K562 (cell line): ENCODE results near the gene AAMP. TPM values are rescaled to one million over a fixed set of nuclear protein-coding genes. Genes with fewer than 3 reads are reported as not detected.

Experiments
- FOXA3 ChIP-seq, 2 experiments: fragments of 450-650 bp in 1 of 2; sonication (generic) in 1 of 2; formaldehyde crosslinking; IDR thresholded peaks in 1 of 2; conservative IDR thresholded peaks in 1 of 2; 2 replicates each; pipeline versions ENCODE4 v1.4.0 to v1.8.0; 2020 to 2022; ENCODE audit warnings: mild to moderate bottlenecking in 2 of 2, missing genetic modification reagents in 1 of 2
- JUN ChIP-seq, 2 experiments: sonication (generic) in 1 of 2; formaldehyde crosslinking in 1 of 2; IDR thresholded peaks; 2 replicates each; pipeline versions ENCODE4 v1.6.1 to v1.8.0; 2012 to 2022; ENCODE audit warnings: borderline replicate concordance in 2 of 2, mild to moderate bottlenecking in 2 of 2, improper control_type of control experiment in 1 of 2, low read depth in 1 of 2, low read length in 1 of 2, missing genetic modification reagents in 1 of 2
- KAT8 ChIP-seq: fragments of 450-650 bp; IDR thresholded peaks from 2 replicates; pipeline ENCODE4 v1.6.1; 2016; ENCODE audit warnings: low read depth, mild to moderate bottlenecking
- LARP7 ChIP-seq: fragments of 450-650 bp; IDR thresholded peaks from 2 replicates; pipeline ENCODE4 v1.6.1; 2016
- PHF21A ChIP-seq: fragments of 450-650 bp; IDR thresholded peaks from 2 replicates; pipeline ENCODE4 v1.6.1; 2017; ENCODE audit warnings: low read depth, borderline replicate concordance
- RBM14 ChIP-seq: fragments of 200-400 bp; formaldehyde crosslinking; IDR thresholded peaks from 2 replicates; pipeline ENCODE4 v1.6.1; 2018; ENCODE audit warnings: low read depth, mild to moderate bottlenecking, low read length, moderate library complexity, borderline replicate concordance; ENCODE audit not compliant: insufficient read depth
- SMAD1 ChIP-seq: fragments of 150-350 bp; IDR thresholded peaks from 2 replicates; pipeline ENCODE4 v1.6.1; 2014; ENCODE audit warnings: low read length, low read depth; ENCODE audit not compliant: partially characterized antibody
- ZFX ChIP-seq: sonication (generic); formaldehyde crosslinking; IDR thresholded peaks from 2 replicates; pipeline ENCODE4 v1.8.0; 2022; ENCODE audit warnings: mild to moderate bottlenecking, missing genetic modification reagents, moderate library complexity
- ZNF133 ChIP-seq: fragments of 250-450 bp; sonication (Bioruptor Pico); IDR thresholded peaks from 2 replicates; pipeline ENCODE4 v1.4.0; 2020; ENCODE audit warnings: mild to moderate bottlenecking
- ZNF140 ChIP-seq: fragments of 250-450 bp; sonication (Bioruptor Pico); IDR thresholded peaks from 2 replicates; pipeline ENCODE4 v1.8.0; 2021; ENCODE audit warnings: moderate library complexity, mild to moderate bottlenecking, inconsistent platforms
- ZNF311 ChIP-seq: fragments of 250-450 bp; sonication (Bioruptor Pico); IDR thresholded peaks from 2 replicates; pipeline ENCODE4 v1.4.0; 2020; ENCODE audit warnings: mild to moderate bottlenecking, moderate library complexity
- ZNF316 ChIP-seq: fragments of 450-650 bp; IDR thresholded peaks from 2 replicates; pipeline ENCODE4 v1.6.1; 2016
- ZNF384 ChIP-seq: IDR thresholded peaks from 2 replicates; pipeline ENCODE4 v1.6.1; 2012; ENCODE audit warnings: low read depth, low read length, improper control_type of control experiment
- polyA plus RNA-seq, 8 experiments: library from polyadenylated mRNA; depleted of rRNA in 4 of 8; stranded (reverse) in 5 of 8; unstranded in 3 of 8; fragments of >200 nt; fragmentation: Nextera tagmentation in 2 of 8; fragmentation: Illumina TruSeq in 1 of 8; extraction: Ambion mirVana in 2 of 8; extraction: Trizol in 1 of 8; gene quantifications; 2 replicates each; pipeline versions ENCODE4 v1.2.1 to v1.2.3, GENCODE V29; 2011 to 2014; ENCODE audit warnings: inconsistent platforms in 1 of 8, missing spikeins in 1 of 8
- total RNA-seq, 7 experiments: library from RNA; depleted of rRNA in 6 of 7; stranded (reverse); fragments of >200 nt in 6 of 7; fragmentation: Illumina TruSeq in 2 of 7; extraction: Trizol in 2 of 7; gene quantifications; 2 replicates each; pipeline versions ENCODE4 v1.2.1 to v1.2.3, GENCODE V29; 2011 to 2021; ENCODE audit warnings: low replicate concordance in 1 of 7
- TF ChIP-seq, protein P1 (sequence below), 2 experiments: IDR thresholded peaks; 2 replicates each; pipeline ENCODE4 v1.6.1; 2012; ENCODE audit warnings: improper control_type of control experiment in 2 of 2, low read depth in 2 of 2, low read length in 2 of 2, borderline replicate concordance in 1 of 2
- TF ChIP-seq, protein P2 (sequence below): IDR thresholded peaks from 3 replicates; pipeline ENCODE4 v1.6.1; 2011; ENCODE audit warnings: borderline replicate concordance, mild to moderate bottlenecking; ENCODE audit not compliant: insufficient read length, insufficient read depth
- TF ChIP-seq, protein P3 (sequence below): sonication (generic); formaldehyde crosslinking; IDR thresholded peaks from 2 replicates; pipeline ENCODE4 v1.8.1; 2023; ENCODE audit warnings: mild to moderate bottlenecking, missing genetic modification reagents

The AAMP gene
- total and polyA plus RNA-seq, 9 of the 15 experiments (the other 6 are each of a cell fraction or from before 2014, with no cell fraction given) = 5.7 to 197 (median 94.1) TPM

DNA sequence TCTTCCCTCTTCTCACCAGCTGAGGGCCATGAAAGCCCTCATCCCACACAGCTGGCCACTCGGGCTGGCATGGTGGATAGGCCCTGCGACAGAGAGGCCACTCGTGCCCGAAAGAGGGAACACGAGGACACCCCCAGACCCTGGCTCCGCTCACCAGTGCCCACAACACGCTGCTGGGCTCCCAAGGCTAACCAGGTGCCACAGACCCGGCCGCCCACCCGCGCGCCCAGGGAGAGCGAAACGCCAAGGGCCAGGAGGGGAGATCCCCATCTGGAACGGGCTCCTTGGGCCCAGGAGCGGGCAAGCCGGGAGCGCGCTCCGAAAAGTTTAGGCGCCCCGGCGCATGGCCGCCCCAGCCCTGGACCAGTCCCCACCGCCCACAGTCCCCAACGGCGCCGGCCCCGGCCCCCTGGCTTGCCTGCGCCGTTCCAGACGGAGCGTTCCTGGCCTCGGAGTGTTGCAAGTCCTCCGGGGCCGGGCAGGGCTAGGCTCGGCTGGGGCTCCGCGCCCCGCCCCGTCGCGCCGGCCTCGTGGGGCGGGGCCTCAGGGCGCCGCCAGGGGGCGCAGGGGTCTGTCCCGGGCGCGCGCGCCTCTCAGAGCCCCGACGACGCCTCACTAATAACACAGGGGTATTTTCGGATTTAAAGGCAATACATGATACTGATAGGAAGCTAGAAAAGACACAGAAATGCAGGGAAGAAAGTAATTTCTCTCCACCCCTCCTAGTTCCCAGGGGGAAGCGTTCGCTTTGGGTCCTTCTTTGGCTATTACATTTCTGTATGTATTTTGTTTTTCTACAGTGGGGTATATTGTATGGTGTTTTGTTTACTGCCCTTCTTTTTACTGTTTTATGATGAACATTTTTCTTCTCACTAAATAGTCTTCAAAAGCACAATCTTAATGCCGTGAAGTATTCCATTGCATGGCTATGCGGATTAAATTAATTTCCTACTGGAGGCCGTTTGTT is 22.4 kb upstream of the AAMP start, which contains the start of gene TMBIM1 (continued):
- TF ChIP-seq PHF21A (no peak), ZNF311 (CRISPR knock-in tag) (no peak), ZNF316 (peak; percentile 79), ZNF133 (CRISPR knock-in tag) (no peak), SMAD1 (no peak), LARP7 (no peak), RBM14 (no peak), JUN (IDR thresholded peaks at IDR 0.05; ENCODE audit: borderline replicate concordance, low read depth, low read length) (peak; percentile 25; the same call in 1 of the 2 replicates), JUN (CRISPR knock-in tag; IDR thresholded peaks at IDR 0.05; ENCODE audit: borderline replicate concordance) (no peak), ZNF384 (no peak), KAT8 (no peak), ZFX (peak; percentile 63), FOXA3 (CRISPR knock-in tag; conservative IDR thresholded peaks at IDR 0.05 in 1 of 2, IDR thresholded peaks at IDR 0.05 in 1 of 2) (no peak), ZNF140 (CRISPR knock-in tag) (no peak)
- TF ChIP-seq, protein P1, sequence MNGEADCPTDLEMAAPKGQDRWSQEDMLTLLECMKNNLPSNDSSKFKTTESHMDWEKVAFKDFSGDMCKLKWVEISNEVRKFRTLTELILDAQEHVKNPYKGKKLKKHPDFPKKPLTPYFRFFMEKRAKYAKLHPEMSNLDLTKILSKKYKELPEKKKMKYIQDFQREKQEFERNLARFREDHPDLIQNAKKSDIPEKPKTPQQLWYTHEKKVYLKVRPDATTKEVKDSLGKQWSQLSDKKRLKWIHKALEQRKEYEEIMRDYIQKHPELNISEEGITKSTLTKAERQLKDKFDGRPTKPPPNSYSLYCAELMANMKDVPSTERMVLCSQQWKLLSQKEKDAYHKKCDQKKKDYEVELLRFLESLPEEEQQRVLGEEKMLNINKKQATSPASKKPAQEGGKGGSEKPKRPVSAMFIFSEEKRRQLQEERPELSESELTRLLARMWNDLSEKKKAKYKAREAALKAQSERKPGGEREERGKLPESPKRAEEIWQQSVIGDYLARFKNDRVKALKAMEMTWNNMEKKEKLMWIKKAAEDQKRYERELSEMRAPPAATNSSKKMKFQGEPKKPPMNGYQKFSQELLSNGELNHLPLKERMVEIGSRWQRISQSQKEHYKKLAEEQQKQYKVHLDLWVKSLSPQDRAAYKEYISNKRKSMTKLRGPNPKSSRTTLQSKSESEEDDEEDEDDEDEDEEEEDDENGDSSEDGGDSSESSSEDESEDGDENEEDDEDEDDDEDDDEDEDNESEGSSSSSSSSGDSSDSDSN (IDR thresholded peaks at IDR 0.05; ENCODE audit: borderline replicate concordance in 1 of 2, low read depth in 2 of 2, low read length in 2 of 2) = peak in 1 of 2 experiments; percentile 79; a peak in 2 of 4 replicates
- TF ChIP-seq, protein P2, sequence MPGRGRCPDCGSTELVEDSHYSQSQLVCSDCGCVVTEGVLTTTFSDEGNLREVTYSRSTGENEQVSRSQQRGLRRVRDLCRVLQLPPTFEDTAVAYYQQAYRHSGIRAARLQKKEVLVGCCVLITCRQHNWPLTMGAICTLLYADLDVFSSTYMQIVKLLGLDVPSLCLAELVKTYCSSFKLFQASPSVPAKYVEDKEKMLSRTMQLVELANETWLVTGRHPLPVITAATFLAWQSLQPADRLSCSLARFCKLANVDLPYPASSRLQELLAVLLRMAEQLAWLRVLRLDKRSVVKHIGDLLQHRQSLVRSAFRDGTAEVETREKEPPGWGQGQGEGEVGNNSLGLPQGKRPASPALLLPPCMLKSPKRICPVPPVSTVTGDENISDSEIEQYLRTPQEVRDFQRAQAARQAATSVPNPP = no peak
- TF ChIP-seq, protein P3, sequence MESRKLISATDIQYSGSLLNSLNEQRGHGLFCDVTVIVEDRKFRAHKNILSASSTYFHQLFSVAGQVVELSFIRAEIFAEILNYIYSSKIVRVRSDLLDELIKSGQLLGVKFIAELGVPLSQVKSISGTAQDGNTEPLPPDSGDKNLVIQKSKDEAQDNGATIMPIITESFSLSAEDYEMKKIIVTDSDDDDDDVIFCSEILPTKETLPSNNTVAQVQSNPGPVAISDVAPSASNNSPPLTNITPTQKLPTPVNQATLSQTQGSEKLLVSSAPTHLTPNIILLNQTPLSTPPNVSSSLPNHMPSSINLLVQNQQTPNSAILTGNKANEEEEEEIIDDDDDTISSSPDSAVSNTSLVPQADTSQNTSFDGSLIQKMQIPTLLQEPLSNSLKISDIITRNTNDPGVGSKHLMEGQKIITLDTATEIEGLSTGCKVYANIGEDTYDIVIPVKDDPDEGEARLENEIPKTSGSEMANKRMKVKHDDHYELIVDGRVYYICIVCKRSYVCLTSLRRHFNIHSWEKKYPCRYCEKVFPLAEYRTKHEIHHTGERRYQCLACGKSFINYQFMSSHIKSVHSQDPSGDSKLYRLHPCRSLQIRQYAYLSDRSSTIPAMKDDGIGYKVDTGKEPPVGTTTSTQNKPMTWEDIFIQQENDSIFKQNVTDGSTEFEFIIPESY (CRISPR knock-in tag) = no peak
